Hepatocyte (in vitro differentiated cells): ENCODE data around the gene MN1. TPM values are rescaled to one million over a fixed set of nuclear protein-coding genes. Genes with fewer than 3 reads are reported as not detected.
A peak's percentile ranks its signal among the peaks of the same experiment; 100 is the strongest.

ENCODE experiments used
- DNase-seq: peaks from one replicate; pipeline ENCODE4 v3.0.0-alpha.2; 2016; ENCODE audit warnings: low spot score
- H2AFZ ChIP-seq: fragments of 200-600 bp; sonication (generic); 2 replicates; pipeline ENCODE4 v1.6.0; 2016; ENCODE audit warnings: antibody characterized with exemption, mild to moderate bottlenecking
- H3K27ac ChIP-seq: fragments of 200-600 bp; sonication (generic); 2 replicates; pipeline ENCODE4 v1.5.1; 2016; ENCODE audit warnings: mild to moderate bottlenecking
- H3K27me3 ChIP-seq: fragments of 200-600 bp; sonication (generic); 2 replicates; pipeline ENCODE4 v1.6.1; 2016
- H3K36me3 ChIP-seq: fragments of 200-600 bp; sonication (generic); replicated peaks from 2 replicates; pipeline ENCODE4 v1.5.1; 2016; ENCODE audit warnings: low read depth; ENCODE audit not compliant: insufficient read depth
- H3K4me1 ChIP-seq: fragments of 200-600 bp; sonication (generic); 2 replicates; pipeline ENCODE4 v1.5.1; 2016; ENCODE audit warnings: mild to moderate bottlenecking, moderate library complexity; ENCODE audit not compliant: insufficient read depth
- H3K4me2 ChIP-seq: fragments of 200-600 bp; sonication (generic); 2 replicates; pipeline ENCODE4 v1.6.0; 2016
- H3K4me3 ChIP-seq: fragments of 200-600 bp; sonication (generic); 2 replicates; pipeline ENCODE4 v1.5.1; 2016; ENCODE audit warnings: mild to moderate bottlenecking
- H3K79me2 ChIP-seq: fragments of 200-600 bp; sonication (generic); 2 replicates; pipeline ENCODE4 v1.6.0; 2017; ENCODE audit warnings: mild to moderate bottlenecking
- H3K9me2 ChIP-seq: fragments of 200-600 bp; sonication (generic); replicated peaks from 2 replicates; pipeline ENCODE4 v1.6.0; 2017; ENCODE audit warnings: mild to moderate bottlenecking; ENCODE audit not compliant: insufficient read depth
- H3K9me3 ChIP-seq: fragments of 200-600 bp; sonication (generic); 2 replicates; pipeline ENCODE4 v1.5.1; 2016; ENCODE audit warnings: low read depth, mild to moderate bottlenecking
- H4K20me1 ChIP-seq: fragments of 200-600 bp; sonication (generic); 2 replicates; pipeline ENCODE4 v1.6.0; 2016; ENCODE audit warnings: mild to moderate bottlenecking; ENCODE audit not compliant: insufficient read depth, poor library complexity, severe bottlenecking
- CTCF ChIP-seq: fragments of 200-600 bp; sonication (generic); IDR thresholded peaks from 2 replicates; pipeline ENCODE4 v1.5.1; 2016; ENCODE audit warnings: antibody characterized with exemption, mild to moderate bottlenecking; ENCODE audit not compliant: poor library complexity
- EZH2 ChIP-seq: fragments of 200-600 bp; sonication (generic); IDR thresholded peaks from 2 replicates; pipeline ENCODE4 v1.6.1; 2016; ENCODE audit warnings: antibody characterized with exemption, mild to moderate bottlenecking, borderline replicate concordance
- EZH2phosphoT487 ChIP-seq: fragments of 200-600 bp; sonication (generic); IDR thresholded peaks from one replicate; pipeline ENCODE4 v1.6.1; 2018; ENCODE audit warnings: antibody characterized with exemption, mild to moderate bottlenecking, low read depth, moderate library complexity; ENCODE audit not compliant: unreplicated experiment, severe bottlenecking
- WGBS: methylation state at CpG from one replicate; pipeline ENCODE4 v1.1.6; 2016; ENCODE audit warnings: low lambda C conversion rate; ENCODE audit errors: missing lambda C conversion rate; 5-methylcytosine and 5-hydroxymethylcytosine counted together
- polyA plus RNA-seq: library from polyadenylated mRNA; unstranded; fragments of >200 nt; fragmentation: Nextera tagmentation; extraction: Ambion mirVana; gene quantifications from 2 replicates; pipeline ENCODE4 v1.2.1, GENCODE V29; 2016
- total RNA-seq: library from RNA; depleted of rRNA; stranded (reverse); fragments of >200 nt; gene quantifications from 2 replicates; pipeline ENCODE4 v1.2.3, GENCODE V29; 2014

The MN1 gene
- total and polyA plus RNA-seq, 2 experiments from 2014 or later: 2.3 to 4.4 TPM

- no peaks in the 10 kb centered on the region for H3K36me3 ChIP-seq
- peaks cover 24% of the 10 kb centered on the region for H3K4me1 ChIP-seq
- no peak overlapping the region for H2AFZ ChIP-seq
- H3K27me3 ChIP-seq: peaks cover 20% of the 10 kb centered on the region
- no peaks in the 10 kb centered on the region for H3K79me2 ChIP-seq
- H3K27ac ChIP-seq: peak overlapping the region; percentile 59
- no peaks in the 10 kb centered on the region for H3K9me2 ChIP-seq
- no peak overlapping the region for H3K4me3 ChIP-seq
- TF ChIP-seq EZH2phosphoT487: no peak
- H3K9me3 ChIP-seq: no peaks in the 10 kb centered on the region
- peak; percentile 29 for DNase-seq
- no peaks in the 10 kb centered on the region for H4K20me1 ChIP-seq
- peak overlapping the region; percentile 65 for H3K4me2 ChIP-seq
- WGBS: 16% methylated on average over 11 of the region's 11 CpGs
Observed at GRCh38 chr22:27748751-27749191, 52.8 kb downstream of the MN1 start.

GRCh38 chr22:27748349-27748748, 53.2 kb downstream of the MN1 start:
- Histone ChIP-seq H3K9me2 (no peaks in the 10 kb centered on the region), H3K9me3 (no peaks in the 10 kb centered on the region), H3K4me2 (peak overlapping the region; percentile 65), H4K20me1 (no peaks in the 10 kb centered on the region), H3K79me2 (no peaks in the 10 kb centered on the region), H3K4me1 (peaks cover 24% of the 10 kb centered on the region), H3K27ac (peak overlapping the region; percentile 59), H3K27me3 (peaks cover 23% of the 10 kb centered on the region), H3K36me3 (no peaks in the 10 kb centered on the region), H2AFZ (no peak overlapping the region), H3K4me3 (no peak overlapping the region)
- no peak for TF ChIP-seq EZH2
- TF ChIP-seq EZH2phosphoT487: no peak
- TF ChIP-seq CTCF: no peak
- no peak for DNase-seq
- WGBS: 50% methylated on average over 4 of the region's 4 CpGs

- Histone ChIP-seq H3K4me1 (peaks cover 24% of the 10 kb centered on the region), H3K4me3 (no peak overlapping the region), H4K20me1 (no peaks in the 10 kb centered on the region), H2AFZ (no peak overlapping the region), H3K9me3 (no peaks in the 10 kb centered on the region), H3K27ac (peak overlapping the region; percentile 59), H3K79me2 (no peaks in the 10 kb centered on the region), H3K9me2 (no peaks in the 10 kb centered on the region), H3K4me2 (peak overlapping the region; percentile 65), H3K27me3 (peaks cover 27% of the 10 kb centered on the region), H3K36me3 (no peaks in the 10 kb centered on the region)
- 91% methylated on average over 13 of the region's 13 CpGs for WGBS
- no peak for TF ChIP-seq EZH2
- peak; percentile 2 for TF ChIP-seq CTCF
- TF ChIP-seq EZH2phosphoT487: no peak
- DNase-seq: no peak
Observed at GRCh38 chr22:27747396-27748221, 53.9 kb downstream of the MN1 start.

- no peak for DNase-seq
- peaks cover 31% of the 10 kb centered on the region for H3K27me3 ChIP-seq
- no peaks in the 10 kb centered on the region for H3K9me2 ChIP-seq
- no peaks in the 10 kb centered on the region for H3K9me3 ChIP-seq
- no peak overlapping the region for H3K4me2 ChIP-seq
- H2AFZ ChIP-seq: no peak overlapping the region
- H3K27ac ChIP-seq: no peak overlapping the region
- H3K4me3 ChIP-seq: no peak overlapping the region
- WGBS: 93% methylated on average over 8 of the region's 8 CpGs
- H3K4me1 ChIP-seq: peaks cover 24% of the 10 kb centered on the region
- no peaks in the 10 kb centered on the region for H3K79me2 ChIP-seq
- no peaks in the 10 kb centered on the region for H3K36me3 ChIP-seq
- H4K20me1 ChIP-seq: no peaks in the 10 kb centered on the region
- no peak for TF ChIP-seq EZH2phosphoT487
- no peak for TF ChIP-seq EZH2
- TF ChIP-seq CTCF: no peak
Observed at GRCh38 chr22:27746918-27747317, 54.6 kb downstream of the MN1 start.
